H7 (cell line): ENCODE data around the gene COL9A3. TPM values are rescaled to one million over a fixed set of nuclear protein-coding genes. Genes with fewer than 3 reads are reported as not detected.
A peak's percentile ranks its signal among the peaks of the same experiment; 100 is the strongest.

Experiments used
- DNase-seq: peaks from one replicate; pipeline ENCODE4 v3.0.0; 2012
- H3K27me3 ChIP-seq: 2 replicates; pipeline ENCODE4 v1.6.0; 2011; ENCODE audit warnings: mild to moderate bottlenecking, low read length; ENCODE audit not compliant: control insufficient read depth, insufficient read depth
- H3K36me3 ChIP-seq: replicated peaks from 2 replicates; pipeline ENCODE4 v1.5.1; 2011; ENCODE audit warnings: low read length; ENCODE audit not compliant: control insufficient read depth, insufficient read depth
- H3K4me3 ChIP-seq: 2 replicates; pipeline ENCODE4 v1.5.1; 2011; ENCODE audit warnings: low read depth, mild to moderate bottlenecking, control low read depth, low read length, moderate library complexity; ENCODE audit not compliant: insufficient read depth
- total RNA-seq: library from RNA; depleted of rRNA; stranded (reverse); fragments of >200 nt; shearing (Covaris generic); gene quantifications from 2 replicates; pipeline ENCODE4 v1.2.3, GENCODE V29; 2014

Gene COL9A3
- total RNA-seq, 1 experiment from 2014 or later, result 139 TPM

DNA sequence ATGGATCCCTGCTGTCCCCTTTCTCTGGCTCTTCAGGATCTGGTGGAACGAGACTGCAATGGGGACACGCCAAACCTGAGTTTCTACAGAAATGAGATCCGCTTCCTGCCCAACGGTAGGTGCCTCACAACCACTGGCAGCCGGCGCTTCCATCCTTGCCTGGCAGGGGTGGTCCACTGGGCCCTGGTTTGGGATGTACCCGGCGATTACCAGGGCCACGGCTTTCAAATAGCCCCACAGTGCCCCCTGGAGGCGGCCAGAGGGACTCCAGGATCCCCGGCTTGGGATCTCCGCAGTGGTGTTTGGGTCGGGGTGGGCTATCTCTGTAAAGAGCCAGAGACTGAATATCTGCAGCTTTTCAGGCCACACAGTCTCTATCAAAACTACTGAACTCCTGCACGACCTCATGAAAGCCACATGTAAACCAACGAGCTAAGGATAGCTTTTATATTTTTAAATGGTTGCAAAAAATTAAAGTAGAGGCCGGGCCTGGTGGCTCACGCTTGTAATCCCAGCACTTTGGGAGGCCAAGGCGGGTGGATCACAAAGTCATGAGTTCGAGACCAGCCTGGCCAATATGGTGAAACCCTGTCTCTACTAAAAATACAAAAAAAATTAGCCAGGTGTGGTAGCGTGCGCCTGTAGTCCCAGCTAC lies 8.5 kb upstream of the COL9A3 start:
- peaks cover 10% of the 10 kb centered on the region for H3K36me3 ChIP-seq
- peak; percentile 97 for DNase-seq
- H3K27me3 ChIP-seq, result peaks cover 3% of the 10 kb centered on the region
- no peak overlapping the region for H3K4me3 ChIP-seq

DNA sequence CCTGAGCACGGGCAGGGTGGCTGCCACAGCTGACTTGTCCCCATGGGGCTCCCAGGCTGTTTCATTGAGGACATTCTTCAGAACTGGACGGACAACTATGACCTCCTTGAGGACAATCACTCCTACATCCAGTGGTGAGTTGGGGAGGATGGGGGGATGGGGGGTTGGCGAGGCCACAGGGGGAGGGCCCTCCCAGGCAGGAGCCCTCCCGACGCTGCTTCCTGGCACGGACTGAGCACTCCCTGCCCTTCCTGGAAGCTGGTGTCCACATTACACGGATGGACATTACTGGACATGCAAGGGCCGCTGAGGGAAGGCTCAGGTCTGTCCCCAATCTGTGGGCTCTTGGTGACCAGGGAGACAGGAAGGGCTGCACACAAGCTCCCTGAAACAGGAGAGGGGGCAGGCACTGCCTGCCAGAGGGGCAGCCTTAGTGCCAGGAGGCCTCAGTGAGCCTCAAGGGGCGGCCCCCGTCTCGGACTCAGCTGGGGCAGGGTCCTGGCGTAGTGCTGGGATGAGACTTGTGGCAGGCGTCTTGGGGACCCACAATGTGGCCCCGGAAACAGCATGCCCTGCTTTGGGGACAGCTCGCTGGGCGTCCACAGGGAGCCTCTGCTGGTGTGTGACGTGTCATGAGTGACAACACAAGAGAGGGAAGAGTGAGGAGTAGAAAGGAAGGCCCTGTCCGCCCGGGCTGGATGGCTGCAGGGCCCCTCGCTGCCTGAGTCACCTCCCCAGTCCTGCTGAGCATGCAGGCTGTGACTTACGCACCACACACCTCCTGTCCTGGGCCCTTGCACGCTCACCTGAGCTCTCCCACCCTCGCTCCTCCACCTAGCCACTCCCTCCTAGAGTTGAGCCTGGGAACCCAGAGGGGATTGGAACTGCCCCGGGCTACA lies 7.1 kb upstream of the COL9A3 start:
- Histone ChIP-seq H3K27me3 (no peaks in the 10 kb centered on the region), H3K4me3 (no peak overlapping the region), H3K36me3 (peaks cover 10% of the 10 kb centered on the region)
- DNase-seq, result no peak

DNA sequence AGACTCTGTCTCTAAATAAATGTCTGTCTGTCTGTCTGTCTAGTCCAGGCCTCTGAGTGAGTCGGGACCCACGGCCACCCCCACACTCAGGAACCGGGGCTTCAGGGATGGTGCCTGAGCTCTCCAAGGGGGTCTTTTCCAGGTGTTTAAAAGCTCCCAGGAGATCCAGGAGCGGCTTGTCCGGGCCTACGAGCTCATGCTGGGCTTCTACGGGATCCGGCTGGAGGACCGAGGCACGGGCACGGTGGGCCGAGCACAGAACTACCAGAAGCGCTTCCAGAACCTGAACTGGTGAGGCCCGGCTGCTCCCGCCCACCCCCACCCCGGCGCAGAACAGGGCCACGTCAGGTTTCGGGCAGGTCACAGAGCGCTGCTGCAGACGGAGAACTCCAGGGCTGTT lies 5.5 kb upstream of the COL9A3 start:
- Histone ChIP-seq H3K27me3 (peaks cover 2% of the 10 kb centered on the region; the same call in 1 of the 2 replicates), H3K4me3 (no peak overlapping the region), H3K36me3 (peaks cover 10% of the 10 kb centered on the region)
- DNase-seq, result no peak

DNA sequence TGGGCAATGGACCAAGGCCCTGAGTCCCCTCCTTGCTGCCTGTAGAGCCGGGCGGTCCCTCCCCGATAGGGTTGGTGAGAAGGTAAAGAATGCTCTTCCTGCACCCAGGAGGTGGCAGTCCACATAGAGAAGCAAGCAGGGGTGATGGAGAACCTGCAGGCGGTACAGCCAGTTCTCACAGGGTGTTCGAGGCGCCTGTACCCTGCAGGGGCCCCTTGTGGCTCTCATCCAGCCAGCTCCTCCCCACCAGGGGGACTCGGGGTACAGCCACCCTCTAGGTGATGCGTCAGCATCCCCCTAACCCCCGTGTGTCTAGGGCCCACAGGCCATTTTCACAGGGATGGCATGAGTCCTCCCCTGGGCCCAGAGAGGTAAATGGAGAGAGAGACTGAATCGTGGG lies 5.1 kb upstream of the COL9A3 start:
- peaks cover 5% of the 10 kb centered on the region; the same call in 1 of the 2 replicates for H3K27me3 ChIP-seq
- peaks cover 10% of the 10 kb centered on the region for H3K36me3 ChIP-seq
- no peak for DNase-seq
- H3K4me3 ChIP-seq, result no peak overlapping the region

DNA sequence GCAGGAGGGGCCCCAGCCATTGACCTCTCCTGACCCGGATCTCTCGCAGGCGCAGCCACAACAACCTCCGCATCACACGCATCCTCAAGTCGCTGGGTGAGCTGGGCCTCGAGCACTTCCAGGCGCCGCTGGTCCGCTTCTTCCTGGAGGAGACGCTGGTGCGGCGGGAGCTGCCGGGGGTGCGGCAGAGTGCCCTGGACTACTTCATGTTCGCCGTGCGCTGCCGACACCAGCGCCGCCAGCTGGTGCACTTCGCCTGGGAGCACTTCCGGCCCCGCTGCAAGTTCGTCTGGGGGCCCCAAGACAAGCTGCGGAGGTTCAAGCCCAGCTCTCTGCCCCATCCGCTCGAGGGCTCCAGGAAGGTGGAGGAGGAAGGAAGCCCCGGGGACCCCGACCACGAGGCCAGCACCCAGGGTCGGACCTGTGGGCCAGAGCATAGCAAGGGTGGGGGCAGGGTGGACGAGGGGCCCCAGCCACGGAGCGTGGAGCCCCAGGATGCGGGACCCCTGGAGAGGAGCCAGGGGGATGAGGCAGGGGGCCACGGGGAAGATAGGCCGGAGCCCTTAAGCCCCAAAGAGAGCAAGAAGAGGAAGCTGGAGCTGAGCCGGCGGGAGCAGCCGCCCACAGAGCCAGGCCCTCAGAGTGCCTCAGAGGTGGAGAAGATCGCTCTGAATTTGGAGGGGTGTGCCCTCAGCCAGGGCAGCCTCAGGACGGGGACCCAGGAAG lies 4.5 kb upstream of the COL9A3 start:
- Histone ChIP-seq H3K27me3 (peaks cover 7% of the 10 kb centered on the region), H3K36me3 (peaks cover 10% of the 10 kb centered on the region), H3K4me3 (no peak overlapping the region)
- no peak for DNase-seq

DNA sequence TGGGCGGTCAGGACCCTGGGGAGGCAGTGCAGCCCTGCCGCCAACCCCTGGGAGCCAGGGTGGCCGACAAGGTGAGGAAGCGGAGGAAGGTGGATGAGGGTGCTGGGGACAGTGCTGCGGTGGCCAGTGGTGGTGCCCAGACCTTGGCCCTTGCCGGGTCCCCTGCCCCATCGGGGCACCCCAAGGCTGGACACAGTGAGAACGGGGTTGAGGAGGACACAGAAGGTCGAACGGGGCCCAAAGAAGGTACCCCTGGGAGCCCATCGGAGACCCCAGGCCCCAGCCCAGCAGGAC lies 4.0 kb upstream of the COL9A3 start:
- H3K4me3 ChIP-seq, result no peak overlapping the region
- H3K36me3 ChIP-seq, result peaks cover 10% of the 10 kb centered on the region
- H3K27me3 ChIP-seq, result peaks cover 8% of the 10 kb centered on the region
- DNase-seq, result no peak

DNA sequence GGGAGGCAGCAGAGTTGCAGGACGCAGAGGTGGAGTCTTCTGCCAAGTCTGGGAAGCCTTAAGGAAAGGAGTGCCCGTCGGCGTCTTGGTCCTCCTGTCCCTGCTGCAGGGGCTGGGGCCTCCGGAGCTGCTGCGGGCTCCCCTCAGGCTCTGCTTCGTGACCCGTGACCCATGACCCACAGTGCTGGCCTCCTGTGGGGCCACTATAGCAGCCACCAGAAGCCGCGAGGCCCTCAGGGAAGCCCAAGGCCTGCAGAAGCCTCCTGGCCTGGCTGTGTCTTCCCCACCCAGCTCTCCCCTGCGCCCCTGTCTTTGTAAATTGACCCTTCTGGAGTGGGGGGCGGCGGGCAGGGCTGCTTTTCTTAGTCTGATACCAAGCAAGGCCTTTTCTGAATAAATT lies 3.3 kb upstream of the COL9A3 start:
- Histone ChIP-seq H3K27me3 (peaks cover 8% of the 10 kb centered on the region), H3K36me3 (peaks cover 10% of the 10 kb centered on the region), H3K4me3 (no peak overlapping the region)
- DNase-seq, result no peak

DNA sequence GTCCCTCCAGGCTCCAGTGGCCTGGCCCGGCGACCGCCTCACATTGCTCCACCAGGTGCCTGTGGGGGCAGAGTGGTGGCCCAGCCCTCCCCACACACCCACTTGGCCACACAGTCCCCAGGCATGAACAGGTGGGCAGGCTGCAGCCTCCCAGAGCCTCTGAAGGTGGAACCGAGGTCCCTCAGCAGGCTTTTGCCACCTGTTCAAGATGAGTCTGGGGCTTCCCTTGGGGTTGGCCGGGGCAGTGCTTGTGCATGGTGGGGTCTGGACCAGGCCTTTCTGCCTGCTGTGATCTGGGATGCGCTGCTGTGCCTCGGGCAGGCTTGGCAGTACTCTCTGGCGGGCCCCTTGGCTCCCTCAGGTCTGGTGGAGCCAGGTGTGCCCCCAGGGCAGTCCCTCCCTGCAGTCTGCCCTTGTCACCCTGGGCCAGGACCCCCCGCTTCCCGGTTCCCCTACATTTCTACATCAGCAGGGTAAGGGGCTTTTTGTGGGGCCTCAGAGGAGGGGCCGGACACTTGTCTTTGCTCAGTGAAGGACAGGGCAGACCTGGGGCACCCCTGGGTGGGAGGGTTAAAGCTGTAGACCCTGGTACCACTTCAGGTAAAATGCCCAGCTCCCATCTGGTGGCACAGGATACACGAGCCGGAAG lies 2.7 kb upstream of the COL9A3 start:
- peaks cover 9% of the 10 kb centered on the region for H3K36me3 ChIP-seq
- H3K27me3 ChIP-seq, result peaks cover 8% of the 10 kb centered on the region
- no peak for DNase-seq
- no peak overlapping the region for H3K4me3 ChIP-seq

DNA sequence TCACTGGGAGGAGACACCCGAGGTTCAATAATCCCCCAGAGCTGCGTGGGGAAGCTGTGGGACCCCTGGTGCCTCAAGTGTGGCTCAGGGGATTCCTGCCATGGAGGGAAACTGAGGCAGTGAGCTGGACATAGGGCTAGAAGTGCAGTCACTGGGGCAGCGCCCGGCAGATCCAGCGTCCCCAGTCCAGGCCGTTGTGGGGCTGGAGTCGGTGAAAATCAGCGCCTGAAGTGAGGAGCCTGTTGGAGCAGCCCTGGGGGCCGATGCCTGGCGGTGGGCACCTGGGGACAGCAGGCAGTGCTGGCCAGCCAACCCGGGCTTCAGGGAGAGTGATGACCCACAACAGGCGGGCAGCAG lies 2.2 kb upstream of the COL9A3 start:
- peaks cover 8% of the 10 kb centered on the region for H3K27me3 ChIP-seq
- peaks cover 8% of the 10 kb centered on the region for H3K36me3 ChIP-seq
- no peak for DNase-seq
- no peak overlapping the region for H3K4me3 ChIP-seq

DNA sequence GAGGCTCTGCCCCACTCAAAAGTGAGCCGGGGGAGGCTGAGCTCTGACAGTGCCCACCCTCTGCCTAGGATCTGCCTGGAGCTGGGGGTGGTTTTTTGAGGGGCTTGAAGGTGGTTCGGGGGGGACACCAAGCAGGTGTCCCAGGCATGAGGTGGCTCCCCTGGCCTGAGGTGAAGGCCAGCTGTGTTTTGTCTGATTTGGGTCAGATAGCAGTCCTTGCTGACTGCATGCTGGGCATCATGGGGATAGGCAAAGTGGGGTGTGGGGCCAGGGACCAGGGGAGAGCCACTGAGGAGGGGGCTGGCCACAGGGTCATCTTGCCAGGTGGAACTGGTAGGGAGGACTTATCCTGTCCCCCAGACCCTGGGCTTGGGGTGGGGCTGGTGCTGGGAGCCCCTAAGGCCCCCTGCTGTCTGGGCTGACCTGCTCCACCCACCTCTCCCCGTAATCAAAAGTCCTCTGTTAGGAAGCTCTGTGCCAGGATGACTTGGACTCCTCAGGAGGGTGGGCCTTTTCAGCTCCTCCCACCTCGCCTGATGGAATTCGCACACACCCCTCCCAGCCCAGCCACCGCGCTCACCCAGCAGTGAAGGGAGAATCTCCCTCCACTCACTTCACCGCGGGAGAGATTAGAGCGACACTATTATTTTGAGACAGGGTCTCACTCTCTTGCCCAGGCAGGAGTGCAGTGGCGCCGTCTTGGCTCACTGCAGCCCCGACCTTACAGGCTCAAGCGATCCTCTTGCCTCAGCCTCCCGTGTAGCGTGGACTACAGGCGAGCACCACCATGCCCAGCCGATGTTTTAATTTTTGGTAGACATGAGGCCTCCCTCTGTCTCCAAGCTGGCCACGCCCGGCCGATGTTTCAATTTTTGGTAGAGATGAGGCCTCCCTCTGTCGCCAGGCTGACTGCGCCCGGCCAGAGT lies 1.5 kb upstream of the COL9A3 start:
- Histone ChIP-seq H3K4me3 (peak overlapping the region; percentile 63), H3K36me3 (peaks cover 4% of the 10 kb centered on the region), H3K27me3 (peaks cover 8% of the 10 kb centered on the region)
- DNase-seq, result peak; percentile 95

DNA sequence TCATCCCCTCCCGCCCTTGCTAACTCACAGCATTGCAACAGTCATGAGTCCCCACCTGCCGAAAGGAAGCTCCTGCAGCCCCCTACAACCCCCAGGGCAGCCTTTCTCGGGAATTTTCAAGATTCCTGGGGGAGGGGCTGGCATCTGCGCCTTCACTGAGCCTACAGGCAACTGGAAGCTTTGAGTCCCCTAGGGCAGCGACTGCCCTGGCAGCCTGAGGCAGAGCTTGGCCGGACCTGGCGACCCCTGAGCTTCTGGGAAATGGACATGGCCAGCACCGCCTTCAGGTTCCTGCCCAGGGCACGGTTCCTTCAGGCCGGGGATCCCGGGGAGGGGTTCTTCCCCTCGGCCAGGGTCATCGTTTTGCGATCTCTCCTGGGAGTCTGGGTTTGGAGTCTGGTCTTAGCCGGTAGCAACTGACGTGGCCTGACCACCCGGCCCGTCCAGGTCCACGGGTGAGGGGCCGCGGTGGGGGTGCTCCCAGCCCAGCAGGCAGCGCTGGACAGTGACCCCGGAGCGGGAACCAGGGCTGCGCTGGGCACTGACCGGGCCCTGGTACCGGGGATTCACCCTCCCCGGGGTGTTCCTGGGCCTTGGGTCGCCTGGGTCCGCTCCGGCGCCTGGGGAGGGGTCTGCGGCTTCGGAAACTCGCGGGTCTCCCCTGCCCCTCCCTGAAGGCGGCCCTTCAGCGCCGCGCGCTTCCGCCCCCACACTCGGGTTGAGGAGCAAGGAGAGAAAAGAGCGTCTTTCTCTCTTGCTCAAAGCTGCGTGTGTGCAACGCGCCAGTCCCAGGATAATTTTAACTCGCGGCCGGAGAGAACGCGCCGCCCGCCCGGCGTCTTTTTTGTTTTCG lies 593 bp upstream of the COL9A3 start:
- peaks cover 8% of the 10 kb centered on the region for H3K27me3 ChIP-seq
- DNase-seq, result peak; percentile 97
- peaks cover 2% of the 10 kb centered on the region for H3K36me3 ChIP-seq
- H3K4me3 ChIP-seq, result peak overlapping the region; percentile 63

DNA sequence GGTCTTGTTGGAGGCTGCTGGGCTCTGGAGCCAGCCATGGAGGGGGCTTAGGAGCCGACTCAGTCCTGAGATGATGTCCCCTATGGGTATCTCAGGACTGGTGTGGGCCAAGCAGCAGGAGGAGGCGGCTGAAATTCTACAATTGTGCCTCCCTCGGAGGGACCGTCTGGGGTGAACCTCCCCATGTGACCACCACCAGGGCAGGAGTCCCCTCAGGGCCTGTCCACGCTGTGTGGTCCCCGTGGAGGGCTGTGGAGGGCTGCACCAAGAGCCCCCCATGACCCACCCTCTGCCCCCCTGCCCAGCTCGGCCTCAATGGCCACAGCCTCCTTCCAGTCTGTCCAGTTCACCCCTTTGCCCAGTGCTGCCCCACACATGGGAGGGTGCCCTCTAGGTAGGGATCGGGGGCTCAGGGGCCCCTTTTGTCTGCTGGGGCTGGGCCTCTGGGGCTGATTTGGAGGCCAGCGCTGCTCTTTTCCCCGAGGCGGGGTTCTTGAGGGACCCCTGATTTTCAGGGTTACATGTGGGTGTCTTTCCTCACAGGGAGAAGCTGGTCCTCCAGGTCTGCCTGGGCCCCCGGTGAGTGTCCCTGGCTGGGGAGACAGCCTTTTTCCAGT lies 1.2 kb downstream of the COL9A3 start:
- Histone ChIP-seq H3K36me3 (no peaks in the 10 kb centered on the region; the same call in 1 of the 2 replicates), H3K4me3 (no peak overlapping the region), H3K27me3 (peaks cover 8% of the 10 kb centered on the region)
- peak; percentile 70 for DNase-seq
